HG03095 (cell line): ENCODE measurements around the gene IFNW1.
A peak's percentile ranks its signal among the peaks of the same experiment; 100 is the strongest.

Experiments used
- ATAC-seq: cut with Tn5 transposase; IDR thresholded peaks from one replicate; pipeline ENCODE4 v1.9.1; 2021; ENCODE audit warnings: moderate library complexity; ENCODE audit not compliant: unreplicated experiment

The IFNW1 gene

DNA sequence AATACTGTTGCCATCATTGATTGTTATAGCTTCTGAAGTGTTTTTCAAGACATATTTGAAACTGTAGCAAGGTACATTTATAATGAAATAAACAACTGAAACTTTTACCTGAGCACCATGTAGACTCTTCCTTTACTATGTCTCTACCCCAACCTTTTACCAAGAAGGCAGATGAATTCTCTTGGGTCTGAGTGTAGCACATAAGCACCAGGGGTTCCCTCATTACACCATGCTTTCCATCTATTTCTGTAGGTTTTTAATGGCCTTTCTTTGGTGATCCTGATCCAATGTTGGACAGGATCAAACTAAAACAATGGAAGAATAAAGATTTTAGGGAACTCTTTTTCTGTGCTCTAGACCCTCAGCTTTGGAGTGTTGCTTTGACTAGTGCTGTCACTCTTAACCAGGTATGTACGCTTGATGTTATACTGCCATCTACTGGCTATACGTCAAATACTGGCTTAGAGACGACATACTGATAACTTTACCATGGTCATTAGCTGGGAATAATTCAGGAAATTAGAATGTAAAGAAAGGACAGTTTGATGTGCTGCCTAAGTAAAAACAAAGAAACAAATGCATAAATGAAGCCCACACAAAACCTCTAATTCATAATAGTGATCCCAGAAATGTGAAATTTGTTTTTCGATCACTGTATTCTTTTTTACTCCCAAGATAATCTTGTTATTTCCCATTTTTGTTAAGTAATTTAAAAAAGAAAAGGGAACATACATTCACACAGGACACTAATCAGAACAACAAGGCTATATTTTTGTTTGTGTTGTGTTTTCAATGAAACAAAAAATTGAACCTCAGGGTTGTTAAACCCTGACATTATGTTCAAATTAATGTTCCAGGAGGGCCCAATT lies 30.7 kb downstream of the IFNW1 start:
- ATAC-seq: peak; percentile 90

DNA sequence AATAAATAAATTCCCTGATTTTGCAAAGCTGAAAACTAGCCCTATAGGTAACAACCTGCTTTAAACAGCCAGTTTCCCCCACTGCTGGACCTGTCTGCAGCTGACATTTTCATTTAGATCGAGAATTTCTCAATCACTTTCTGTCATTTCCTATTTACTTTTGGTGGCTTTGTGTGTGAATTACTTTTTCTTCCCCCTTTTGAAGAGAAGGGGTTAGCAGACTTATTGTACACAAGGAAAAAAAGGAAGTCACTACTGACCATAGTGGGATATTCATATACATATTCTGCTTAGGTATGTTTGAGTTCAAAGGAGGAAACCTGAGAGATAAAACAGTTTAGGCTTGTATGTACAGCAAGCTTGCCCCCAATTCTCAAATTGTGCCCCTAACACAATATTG lies 36.8 kb downstream of the IFNW1 start:
- ATAC-seq: no peak

DNA sequence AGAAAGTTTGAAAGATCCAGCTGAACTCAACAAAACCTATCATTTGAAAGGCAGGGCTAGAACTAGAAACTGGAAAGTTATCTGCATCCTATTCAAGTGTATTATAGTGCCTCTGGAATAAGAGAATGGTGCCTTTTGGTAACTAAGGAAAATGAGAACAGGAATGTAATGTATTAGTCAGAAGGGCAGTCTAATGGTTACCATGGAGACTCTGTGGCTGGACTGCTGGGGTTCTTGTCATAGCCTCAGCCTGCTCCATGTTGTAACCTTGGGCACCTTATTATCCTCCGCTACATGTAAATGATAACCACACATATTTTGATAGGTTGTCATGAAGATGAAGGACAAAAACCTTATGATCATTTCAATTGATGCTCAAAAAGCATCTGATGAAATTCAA lies 39.3 kb downstream of the IFNW1 start:
- no peak for ATAC-seq

DNA sequence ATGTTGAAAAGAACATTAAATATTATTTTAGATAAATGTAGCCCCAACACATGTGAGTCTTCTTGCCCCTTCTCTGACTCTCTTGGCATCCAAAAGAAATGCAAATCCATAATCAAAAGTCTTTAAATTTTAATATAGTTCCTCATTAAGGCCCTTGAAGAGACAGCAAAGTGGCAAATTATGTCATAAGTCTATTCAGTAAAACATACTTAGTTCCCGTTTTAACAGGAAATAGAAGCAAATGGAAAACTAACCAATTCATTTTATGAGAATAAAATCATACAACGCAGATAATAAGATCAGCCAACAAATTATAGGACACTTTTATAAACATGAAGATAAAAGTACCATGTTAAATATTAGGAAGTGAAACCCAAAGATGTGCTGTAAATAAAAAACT lies 43.8 kb downstream of the IFNW1 start:
- ATAC-seq: no peak

DNA sequence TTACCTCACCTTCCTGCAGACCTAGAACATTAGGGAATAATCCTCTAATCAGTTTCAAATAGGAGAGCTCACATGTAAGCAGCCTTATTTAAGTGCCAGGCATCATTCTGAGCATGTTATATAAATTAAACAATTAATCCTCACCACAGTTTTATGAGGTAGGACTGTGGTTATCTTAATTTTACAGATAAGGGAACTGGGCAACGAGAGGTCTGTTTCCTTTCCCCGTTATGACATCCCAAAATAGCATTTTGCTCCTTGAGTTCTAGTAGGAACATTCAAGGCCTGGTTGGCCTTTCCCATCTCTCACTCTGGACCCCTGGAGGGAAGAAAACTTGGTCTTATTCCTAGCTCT lies 44.8 kb downstream of the IFNW1 start:
- no peak for ATAC-seq

DNA sequence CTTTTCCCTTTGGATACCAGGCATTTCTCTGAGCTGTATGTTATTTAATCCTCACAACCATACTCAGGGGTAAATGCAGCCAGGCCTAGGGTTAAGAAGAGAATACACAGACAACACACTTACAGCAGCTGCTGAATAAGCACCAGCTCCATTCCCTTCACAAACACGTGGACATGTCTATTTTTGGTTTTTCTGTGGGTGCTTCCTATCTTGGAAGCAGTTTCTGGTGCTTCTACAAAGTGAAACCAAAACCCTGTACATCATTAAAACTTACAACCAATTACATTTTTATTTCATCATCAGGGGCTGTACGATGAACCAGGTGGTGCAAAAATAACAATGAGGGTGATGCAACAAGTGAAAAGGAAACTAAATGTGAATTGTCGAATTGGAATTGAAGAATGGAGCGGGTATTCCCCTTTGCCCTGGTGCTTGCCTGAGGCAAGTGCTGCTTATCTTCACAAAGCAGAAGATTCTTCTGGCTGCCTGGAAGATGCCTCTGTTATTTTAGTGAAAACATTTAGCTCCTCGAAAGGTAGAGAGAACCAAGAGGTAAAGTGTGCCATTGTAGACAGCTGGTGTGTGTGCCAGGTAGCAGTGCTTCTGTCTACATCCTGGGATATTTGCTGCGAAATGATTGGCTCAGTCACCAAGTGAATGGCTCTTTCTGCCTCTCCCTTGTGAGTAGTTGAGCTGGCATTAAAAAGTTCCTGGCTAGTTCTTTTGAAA lies 45.3 kb downstream of the IFNW1 start:
- peak; percentile 89 for ATAC-seq

DNA sequence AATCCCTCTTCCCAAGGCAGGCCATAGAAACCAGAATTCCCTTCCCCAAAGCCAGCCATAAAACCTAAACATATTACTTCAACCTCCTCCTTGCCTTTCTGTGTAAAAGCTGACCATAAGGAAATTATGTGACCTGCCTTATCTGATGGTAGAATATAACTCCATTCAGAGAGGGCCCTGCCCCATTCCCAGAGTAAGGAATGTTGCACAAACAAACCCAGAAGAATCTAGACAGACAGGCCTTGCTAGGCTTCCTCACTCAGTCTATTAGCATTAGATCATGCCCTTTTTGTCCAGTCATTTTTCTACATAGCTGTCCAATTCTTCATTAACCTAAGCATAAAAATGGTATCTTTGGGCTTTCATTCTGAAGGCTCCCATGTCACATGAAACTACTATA lies 46.1 kb downstream of the IFNW1 start:
- ATAC-seq: no peak
